HG02938 (cell line): ENCODE data around the gene ERCC6L.

ENCODE experiments used
- ATAC-seq: cut with Tn5 transposase; IDR thresholded peaks from one replicate; pipeline ENCODE4 v1.9.1; 2021; ENCODE audit warnings: mild to moderate bottlenecking, moderate library complexity; ENCODE audit not compliant: unreplicated experiment

ERCC6L gene

GRCh38 chrX:72238721-72239475 lies at the start of gene ERCC6L:
Gene ERCC6L, minus strand, starts transcription at chrX:72239027. Its CDS starts 116 bp downstream, at chrX:72238911.
- ATAC-seq = peak; percentile 89

- ATAC-seq = no peak
Observed at GRCh38 chrX:72282302-72282701, 43.5 kb upstream of the ERCC6L start.

GRCh38 chrX:72280321-72280845 lies 41.6 kb upstream of the ERCC6L start:
- ATAC-seq = no peak

DNA sequence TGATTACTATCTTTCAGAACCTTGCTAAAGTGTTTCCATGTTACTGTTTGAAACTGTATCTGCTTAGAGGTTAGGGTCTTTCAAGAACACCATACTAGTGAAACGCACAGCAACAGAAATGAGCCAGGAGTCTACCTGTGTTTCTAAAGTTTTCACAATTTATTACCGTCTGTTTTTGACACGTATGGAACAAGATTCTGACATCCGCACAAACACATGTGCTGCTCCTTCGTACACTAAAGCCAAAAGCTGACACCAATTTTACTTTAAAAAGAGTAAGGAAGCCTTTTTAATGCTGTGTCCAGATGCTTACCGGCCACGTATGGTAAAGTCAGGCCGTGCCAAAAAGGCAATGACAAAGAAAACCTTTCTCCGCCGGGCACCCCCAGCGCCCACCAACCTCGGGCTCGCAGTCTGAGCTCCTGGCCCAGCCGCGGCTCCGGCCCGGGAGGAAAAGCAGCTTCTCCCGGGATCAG lies 37.7 kb upstream of the ERCC6L start:
- ATAC-seq = peak; percentile 37

DNA sequence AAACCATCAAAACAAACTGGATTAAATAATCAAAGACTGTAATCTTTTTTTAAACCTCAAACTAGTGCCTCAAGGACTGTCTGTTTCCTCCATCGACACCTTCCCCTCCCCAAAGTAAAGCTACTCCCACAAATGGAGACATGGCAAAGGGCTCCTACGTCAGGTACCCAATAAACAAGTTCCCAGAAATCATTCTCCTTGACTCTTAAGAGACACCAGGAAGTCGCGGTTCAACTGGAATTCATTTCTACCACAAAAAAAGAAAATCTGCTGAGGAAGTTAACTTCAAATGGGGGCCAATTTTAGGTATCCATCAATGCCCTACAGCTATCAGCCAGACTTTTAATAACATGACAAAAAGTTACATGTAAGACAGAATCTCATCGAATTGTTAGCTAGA lies 35.7 kb upstream of the ERCC6L start:
- ATAC-seq = no peak

GRCh38 chrX:72273718-72274117 lies 34.9 kb upstream of the ERCC6L start:
- ATAC-seq = no peak

GRCh38 chrX:72272868-72273267 lies 34.0 kb upstream of the ERCC6L start:
- no peak for ATAC-seq

GRCh38 chrX:72271812-72272211 lies 33.0 kb upstream of the ERCC6L start:
- no peak for ATAC-seq

GRCh38 chrX:72271091-72271788 lies 32.4 kb upstream of the ERCC6L start:
- no peak for ATAC-seq

GRCh38 chrX:72270316-72270866 lies 31.6 kb upstream of the ERCC6L start:
- no peak for ATAC-seq

DNA sequence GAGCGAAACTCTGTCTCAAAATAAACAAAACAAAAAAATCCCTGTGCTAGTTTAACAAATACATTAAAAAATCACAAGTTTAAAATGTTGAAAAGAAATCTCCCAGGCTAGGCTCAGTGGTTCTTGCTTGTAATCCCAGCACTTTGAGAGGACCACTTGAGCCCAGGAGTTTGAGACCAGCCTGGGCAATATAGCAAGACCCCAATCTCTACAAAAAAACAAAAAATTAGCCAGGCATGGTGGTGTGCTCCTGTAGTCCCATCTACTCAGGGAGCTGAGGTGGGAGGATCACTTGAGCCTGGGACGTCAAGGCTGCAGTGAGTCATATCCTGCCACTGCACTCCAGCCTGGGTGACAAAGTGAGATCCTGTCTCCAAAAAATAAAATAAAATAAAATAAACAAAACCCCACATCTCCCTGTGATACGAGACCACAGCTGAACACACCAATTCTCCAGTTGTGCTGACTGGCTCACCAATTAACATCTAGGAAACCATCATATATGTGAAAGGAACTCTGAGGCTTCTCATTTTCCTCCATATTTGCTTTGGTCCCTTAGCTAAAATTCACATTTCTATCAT lies 30.9 kb upstream of the ERCC6L start:
- no peak for ATAC-seq

DNA sequence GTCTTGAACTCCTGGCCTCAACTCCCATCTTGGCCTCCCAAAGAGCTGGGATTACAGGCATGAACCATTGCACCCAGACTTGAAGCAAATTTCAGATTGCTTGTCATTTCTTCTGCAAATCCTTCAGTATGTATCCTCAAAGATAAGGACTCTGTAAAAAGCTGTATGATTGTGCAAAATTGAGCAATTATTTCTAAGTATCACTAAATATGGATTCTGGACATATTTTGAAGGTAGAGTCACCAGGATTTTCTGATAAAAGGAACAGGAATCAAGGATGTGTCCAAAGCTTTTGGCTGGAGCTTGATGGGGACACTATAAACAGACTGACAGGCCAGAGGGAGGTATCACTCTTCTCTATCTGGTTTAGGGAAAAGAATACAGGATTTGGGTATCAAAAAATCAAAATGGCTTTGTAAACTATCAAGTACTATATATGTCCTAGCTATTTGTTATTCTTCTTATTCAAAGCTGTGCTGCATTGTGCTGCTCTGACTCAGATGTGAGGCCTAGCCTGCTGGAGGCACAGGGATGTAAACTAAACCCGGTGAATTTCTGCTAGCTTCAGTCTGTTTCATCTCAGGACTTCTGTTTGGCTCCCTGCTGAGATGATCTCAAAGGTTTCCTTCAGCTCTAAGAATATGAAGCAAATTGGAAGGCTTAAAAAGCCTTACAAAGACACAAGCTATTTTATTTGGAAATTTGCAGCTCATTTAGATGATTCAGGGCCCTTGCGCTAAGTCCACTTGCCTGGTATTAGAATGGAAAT lies 30.0 kb upstream of the ERCC6L start:
- no peak for ATAC-seq

GRCh38 chrX:72265263-72265662 lies 26.4 kb upstream of the ERCC6L start:
- ATAC-seq = no peak

DNA sequence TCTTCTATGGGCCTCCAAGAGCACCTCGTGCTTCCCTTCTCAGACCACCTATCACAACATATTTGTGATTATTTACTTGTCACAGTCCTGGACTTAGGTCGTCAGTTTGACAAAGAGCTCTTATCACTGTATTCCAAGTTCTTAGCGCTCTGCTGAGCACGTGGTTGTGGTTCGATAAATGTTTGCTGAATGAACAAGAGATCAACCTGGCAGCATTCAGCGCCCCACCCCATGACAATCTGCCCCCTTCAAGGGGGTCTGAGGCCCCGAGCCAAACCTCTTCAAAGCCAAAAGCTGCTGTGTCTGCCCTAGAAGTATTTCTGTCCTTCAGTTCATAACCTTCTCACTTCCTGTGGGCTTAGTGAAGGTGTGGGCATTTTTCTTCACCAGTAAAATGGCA lies 23.2 kb upstream of the ERCC6L start:
- ATAC-seq = no peak

- no peak for ATAC-seq
Observed at GRCh38 chrX:72260448-72260847, 21.6 kb upstream of the ERCC6L start.

DNA sequence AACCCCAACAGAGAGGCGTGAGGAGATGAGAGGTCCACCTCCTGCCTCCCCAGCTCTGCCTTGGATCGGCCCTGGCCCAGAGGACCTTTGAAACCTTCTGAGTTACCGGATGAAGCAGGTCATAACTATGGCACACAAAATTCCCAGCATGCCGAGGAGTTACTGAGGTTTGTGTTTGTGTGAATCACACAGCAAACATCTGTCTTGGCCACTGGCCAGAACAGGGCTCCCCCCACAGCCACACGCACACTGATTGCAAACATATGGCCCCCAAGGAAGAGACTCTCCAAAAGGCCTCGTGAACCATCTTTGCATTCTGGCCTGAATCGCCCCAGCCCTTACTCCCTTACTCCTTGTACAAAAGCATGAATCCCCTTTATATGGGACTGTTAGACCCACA lies 19.3 kb upstream of the ERCC6L start:
- no peak for ATAC-seq

GRCh38 chrX:72255864-72256263 lies 17.0 kb upstream of the ERCC6L start:
- ATAC-seq = no peak

- no peak for ATAC-seq
Observed at GRCh38 chrX:72255445-72255844, 16.6 kb upstream of the ERCC6L start.

DNA sequence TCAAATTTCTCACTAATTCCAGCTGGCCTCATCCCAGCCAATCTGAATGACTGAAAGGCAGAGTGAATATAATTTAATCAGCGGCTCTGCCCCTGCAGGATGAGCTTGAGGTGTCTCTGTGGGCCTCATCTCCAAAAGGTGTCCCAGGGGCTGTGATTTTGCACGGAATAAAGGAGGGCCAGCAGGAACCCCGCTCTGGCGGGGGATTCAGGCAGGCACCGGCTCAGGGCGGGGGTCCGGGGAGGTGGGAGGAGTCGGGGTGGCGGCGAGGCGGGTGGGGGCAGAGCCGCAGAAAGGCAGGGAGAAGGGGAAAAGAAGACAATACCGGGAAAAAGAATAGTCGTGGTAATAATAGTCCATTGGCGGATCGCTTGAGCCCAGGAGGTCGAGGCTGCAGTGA lies 16.0 kb upstream of the ERCC6L start:
- ATAC-seq = no peak

GRCh38 chrX:72253686-72254085 lies 14.9 kb upstream of the ERCC6L start:
- ATAC-seq = no peak
